ENCODE results near the gene CASKIN2.
"Not testable (repeated sequence)": the region's sequence is repeated elsewhere in the genome, so short reads cannot be mapped to it uniquely, and the experiment has no call there.

The CASKIN2 gene

DNA sequence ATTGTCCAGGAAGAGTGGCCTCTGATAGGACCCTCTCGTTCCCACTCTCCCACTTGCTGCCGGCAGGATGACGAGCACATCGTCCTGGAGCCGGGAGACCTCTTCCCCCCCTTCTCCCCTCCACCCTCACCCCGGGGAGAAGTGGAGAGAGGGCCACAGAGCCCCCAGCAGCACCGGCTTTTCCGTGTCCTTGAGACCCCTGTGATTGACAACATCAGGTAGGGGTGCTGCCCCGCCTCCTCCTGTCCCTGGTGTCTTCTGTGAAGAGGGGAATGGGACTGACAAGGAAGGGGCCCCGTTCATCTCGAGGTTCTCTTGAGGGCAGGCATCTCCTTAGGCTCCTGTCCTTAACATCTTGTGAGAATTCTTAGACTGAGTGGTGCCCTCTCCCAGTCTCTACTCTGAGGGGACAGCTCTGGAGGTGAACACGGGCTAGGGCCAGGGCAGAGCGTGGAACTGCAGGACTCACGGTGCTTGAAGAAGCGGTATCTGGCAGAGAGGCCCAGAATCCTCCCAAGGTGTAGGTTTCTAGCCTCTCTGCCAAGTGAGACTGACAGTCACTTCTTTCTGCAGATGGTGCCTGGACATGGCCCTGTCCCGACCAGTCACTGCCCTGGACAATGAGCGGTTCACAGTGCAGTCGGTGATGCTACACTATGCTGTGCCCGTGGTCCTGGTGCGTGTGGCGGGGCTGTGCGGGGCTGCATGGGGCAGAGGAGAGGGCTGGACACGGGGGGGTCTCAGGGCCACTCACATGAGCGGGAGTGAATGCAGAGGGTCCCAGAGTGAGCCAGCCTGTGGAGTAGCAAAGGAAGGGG is 26.4 kb downstream of the CASKIN2 start:
- peak; percentile 35 for DNase-seq (ENCODE audit: low spot score)

DNA sequence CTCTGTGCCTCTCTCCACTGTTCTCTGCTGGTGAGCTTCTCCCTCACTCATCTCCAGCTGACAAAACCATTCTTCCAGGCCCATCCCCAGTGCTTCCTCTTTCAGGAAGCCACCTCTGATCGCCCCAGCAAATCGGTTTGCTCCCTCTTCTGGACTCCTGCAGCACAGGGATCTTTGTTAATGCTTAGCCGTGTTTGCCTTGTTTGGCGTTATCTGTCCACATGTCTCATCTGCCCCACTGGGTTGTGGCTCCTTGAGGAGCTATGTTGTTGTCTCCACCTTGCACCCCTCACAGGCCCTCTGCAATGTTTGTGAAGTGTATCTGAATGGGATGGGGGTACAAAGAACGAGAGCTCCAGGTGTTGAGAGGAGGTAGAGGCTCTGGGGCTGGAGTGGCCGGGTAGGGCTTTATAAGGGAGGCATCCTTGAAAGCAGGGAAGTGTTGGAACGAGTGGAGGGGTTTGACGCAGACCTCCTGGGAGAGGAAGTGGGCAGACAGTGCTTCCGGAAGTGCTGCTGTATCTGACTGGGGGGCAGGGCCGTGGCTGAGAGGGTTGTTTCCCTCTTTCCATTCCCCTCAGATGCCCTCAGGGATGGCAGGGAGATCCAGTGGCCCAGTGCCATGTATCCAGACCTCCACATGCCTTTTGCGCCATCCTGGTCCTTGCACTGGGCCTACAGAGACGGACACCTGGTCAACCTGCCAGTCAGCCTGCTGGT is 27.8 kb downstream of the CASKIN2 start:
- peak; percentile 46 for DNase-seq (ENCODE audit: low spot score)

DNA sequence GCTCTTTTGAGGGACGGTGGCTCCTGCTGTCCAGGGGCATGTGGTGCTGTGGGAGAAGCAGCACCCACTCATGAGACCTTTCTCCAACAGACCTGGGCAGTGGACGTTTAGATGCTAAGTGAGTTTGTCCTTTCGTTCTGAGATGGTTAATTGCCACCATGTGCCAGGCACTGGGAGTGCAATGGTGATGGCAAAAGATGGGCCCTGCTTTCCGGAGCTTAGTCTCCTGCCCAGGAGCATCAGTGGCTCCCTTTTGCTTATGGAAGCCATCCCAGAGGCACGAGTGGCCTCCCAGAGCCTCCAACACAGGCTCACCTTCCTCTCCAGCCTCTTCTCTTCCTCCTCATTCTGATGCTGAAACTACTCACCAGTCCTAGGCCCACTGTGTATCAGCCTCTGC is 28.4 kb downstream of the CASKIN2 start:
- no peak for DNase-seq (ENCODE audit: low spot score)

DNA sequence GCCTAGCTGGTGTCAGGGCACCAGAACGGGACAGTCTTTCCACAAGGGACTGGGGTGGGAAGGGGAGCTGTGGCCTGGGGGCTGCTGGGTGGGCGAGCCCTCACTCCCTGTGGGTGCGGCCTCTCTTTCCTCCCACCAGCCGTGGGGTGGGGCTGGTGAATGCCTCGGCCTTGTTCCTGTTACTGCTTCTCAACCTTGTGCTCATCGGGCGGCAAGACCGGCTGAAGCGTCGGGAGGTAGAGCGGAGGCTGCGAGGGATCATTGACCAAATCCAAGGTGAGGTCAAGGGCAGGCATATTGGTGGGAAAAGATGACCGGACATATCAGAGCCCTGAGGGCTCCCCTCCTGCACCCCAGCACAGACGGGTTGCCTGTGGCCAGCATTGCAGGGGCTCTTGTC is 29.2 kb downstream of the CASKIN2 start:
- DNase-seq (ENCODE audit: low spot score): no peak

DNA sequence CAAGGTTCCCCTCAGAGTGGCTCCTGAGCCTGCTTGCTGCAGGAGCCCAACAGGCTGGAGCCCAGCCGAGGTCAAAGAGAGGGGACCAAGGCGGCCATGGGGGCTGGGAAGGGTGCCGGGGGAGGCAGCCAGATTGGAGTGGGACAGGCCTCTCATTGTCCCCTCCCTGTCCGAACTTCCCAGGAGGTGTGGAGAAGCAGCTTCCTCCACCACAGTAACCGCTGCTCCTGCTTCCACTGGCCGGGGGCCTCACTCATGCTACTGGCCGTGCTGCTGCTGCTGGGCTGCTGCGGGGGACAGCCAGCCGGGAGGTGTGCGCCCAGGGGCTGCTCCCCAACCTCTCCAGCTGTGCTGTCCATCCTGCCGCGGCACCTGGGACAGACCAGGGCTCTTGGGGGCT is 29.6 kb downstream of the CASKIN2 start:
- no peak for DNase-seq (ENCODE audit: low spot score)

DNA sequence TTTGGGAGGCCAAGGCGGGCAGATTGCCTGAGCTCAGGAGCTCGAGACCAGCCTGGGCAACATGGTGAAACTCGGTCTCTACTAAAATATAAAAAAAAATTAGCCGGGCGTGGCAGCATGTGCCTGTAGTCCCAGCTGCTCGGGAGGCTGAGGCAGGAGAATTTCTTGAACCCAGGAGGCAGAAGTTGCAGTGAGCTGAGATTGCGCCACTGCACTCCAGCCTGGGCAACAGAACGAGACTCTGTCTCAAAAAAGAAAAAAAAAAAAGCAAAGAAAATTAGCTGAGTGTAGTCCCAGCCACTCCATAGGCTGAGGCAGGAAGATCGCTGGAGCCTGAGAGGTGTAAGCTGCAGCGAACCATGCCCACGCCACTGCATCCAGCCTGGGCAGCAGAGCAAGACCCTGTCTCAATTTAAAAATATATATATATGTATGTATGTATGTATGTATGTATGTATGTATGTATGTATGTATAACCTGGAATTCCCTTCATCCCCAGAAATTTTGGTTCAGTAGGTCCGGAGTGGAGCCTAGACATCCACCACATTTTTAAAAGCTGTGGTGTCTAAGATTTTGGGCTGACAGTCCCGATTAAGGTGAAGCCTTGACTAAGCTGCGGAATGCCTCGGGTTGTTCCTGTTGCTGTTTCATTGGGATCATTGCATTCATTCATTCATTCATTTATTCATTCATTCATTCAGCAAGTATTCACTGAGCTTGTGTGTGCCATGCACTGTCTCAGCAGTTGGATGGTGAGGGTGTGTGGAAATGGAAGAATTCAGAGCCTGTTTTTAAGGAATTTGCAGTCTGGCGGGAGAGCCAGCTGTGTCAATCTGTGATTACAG is 33.0 kb downstream of the CASKIN2 start:
- DNase-seq (ENCODE audit: low spot score): no peak

DNA sequence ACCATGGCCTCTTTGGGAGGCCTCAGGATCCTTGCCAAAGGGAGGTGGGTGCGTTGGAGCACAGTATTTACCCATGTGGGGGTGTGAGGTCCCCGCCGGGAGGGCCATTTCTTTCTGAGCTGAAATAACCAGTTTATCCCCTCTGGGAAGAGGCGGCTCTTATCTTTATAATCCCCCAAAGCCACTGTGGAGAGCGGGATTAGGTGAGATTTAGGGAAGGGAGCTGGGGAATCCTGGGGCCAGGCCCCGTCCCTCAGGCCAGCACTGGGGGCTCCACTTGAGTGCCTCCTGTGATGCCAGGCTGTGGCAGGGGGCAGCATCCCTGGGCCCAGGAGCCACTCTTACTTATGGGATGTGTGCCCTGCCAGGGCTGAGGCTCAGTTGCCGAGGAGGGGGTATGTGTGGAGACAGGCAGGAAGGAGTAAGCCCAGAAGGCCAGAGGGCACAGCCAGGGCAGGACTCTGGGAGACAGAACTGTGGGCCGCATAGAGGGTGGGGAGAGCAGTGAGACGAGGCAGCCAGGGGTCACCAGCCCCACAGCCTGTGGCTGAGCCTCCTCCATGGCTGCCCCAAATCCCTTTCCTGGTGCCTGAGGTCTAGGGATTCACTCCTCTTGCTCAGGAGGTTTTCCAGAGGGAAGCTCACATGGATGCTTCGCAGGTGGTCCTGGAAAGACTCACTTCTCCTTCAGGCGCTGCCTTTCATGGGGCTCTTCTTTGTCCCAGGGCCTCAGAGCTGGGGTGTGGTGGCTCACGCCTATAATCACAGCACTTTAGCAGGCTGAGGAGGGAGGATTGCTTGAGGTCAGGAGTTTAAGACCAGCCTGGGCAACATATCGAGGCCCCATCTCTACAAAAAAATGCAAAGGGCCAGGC is 33.9 kb downstream of the CASKIN2 start:
- no peak for DNase-seq (ENCODE audit: low spot score)

DNA sequence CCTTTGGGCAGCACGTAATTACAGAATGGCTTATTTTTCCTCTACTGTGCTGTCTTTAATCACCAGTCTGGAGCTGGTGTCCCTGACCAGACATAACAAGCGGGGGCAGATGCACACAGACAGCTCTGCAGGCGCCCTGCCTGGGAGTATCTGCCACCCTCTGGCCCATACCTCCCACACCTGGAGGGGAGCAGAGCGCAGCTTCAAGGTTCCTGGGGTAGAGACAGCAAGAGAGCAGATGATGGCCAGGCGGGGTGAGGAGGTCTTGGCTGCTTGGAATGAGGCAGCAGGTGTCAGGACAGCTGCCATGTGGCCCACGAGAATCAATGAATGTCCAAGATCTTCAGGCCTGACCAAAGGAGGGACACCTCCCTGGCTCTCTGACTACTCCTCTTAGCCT is 35.1 kb downstream of the CASKIN2 start:
- DNase-seq (ENCODE audit: low spot score): no peak

DNA sequence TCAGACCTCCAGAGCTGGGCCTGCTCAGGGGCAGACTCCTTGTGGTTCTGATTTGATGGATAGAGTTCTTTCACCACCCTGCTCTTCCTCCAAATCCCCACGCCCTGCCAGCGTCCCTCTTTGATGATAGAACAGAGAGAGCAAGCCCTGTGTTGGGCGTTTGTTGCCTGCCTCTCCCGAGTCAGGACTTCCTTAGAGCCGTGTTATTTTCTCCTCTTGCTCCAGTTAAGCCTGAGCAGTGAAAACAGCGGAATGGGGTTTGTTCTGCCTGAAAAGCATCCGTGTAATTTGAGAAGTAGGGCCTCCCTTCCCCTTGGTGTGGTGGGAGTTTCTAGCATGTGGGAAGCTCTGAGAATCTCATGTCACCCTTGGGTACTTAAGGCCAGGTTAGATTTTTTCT is 36.8 kb downstream of the CASKIN2 start:
- no peak for DNase-seq (ENCODE audit: low spot score)

DNA sequence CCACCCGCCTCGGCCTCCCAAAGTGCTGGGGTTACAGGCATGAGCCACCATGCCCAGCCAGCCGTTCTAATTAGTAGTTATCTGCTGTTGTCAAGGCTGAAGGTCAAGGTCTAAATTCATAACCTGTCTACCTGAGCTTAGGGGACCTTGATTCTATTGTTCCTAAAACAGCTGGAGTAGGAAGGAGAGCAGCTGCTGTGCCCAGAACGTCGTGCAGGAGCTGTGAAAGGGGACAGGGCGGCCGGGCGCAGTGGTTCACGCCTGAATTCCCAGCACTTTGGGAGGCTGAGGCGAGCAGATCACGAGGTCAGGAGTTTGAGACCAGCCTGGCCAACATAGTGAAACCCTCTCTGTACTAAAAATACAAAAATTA is 37.9 kb downstream of the CASKIN2 start:
- not testable (repeated sequence) for DNase-seq (ENCODE audit: low spot score)

DNA sequence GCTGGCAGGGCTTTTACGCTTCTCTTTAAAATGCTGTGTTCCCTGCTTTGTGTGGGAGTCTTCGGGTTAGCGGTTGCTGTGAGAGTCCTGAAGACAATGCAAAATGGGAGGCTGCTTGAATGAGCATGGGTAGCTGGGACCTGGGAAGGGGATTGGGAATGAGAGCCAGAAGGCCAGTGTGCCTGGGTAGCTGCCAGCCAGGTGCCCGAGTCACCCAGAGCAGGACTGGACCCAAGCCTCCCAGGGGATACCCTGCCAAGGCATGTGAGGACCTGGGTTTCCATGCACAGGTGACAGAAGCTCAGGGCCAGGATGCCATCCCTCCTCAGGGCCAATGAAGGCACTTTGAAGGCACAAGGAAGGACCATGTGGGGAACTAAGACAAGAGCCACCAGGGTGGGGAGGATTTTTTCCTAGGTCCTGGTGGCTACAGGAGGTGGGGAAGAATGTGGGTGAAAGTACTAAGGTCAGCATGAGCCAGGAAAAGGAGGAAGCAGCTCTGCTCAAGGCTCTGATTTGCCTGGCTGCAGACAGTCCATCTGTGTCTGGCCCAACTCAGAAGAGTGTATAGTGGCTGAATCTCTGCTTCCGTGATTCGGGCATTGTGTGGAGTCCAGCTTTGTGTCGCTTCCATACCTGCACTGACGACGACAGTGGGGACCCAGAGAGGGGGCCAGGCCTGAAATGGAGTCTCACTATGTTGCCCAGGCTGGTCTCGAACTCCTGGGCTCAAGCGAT is 38.4 kb downstream of the CASKIN2 start:
- no peak for DNase-seq (ENCODE audit: low spot score)

DNA sequence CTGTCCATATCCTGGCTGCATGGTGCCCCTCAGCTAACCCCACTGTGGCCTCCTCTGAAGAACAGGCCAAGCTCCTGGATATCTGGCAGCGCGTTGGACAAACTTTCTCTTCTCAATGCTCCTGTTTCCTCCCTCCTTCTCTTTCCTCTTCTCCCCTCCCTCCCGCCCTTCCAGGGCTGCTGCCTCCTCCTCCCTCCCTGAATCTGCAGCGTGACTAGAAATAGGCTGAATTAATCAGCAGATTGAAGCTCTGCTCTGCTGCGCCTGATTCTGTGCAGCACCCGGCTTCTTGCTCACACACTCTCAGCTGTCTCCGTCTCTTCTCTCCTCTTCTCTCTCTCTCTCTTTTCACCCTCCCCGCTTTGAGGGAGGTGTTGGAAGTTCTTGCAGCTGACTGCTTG is 39.1 kb downstream of the CASKIN2 start:
- peak; percentile 78 for DNase-seq (ENCODE audit: low spot score)

DNA sequence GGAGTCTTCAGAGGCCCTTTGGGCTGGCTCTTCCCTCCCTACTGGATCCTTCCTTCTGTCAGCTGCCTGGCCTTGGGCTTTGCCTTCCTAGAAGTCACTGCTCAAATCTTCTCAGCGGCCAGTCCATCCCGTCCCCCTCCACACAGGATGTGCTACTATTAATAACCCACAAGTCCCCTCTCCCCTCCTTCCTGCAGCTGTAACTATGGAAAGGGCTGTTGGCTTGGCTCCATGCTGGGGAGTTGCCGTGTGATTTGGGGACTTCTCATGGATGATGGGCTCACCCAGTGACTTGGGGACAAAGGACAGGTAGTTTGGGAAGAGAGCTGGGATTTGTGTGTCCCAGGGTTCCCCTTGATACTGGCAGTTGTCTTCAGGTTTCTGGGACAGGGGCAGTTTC is 39.5 kb downstream of the CASKIN2 start:
- no peak for DNase-seq (ENCODE audit: low spot score)

DNA sequence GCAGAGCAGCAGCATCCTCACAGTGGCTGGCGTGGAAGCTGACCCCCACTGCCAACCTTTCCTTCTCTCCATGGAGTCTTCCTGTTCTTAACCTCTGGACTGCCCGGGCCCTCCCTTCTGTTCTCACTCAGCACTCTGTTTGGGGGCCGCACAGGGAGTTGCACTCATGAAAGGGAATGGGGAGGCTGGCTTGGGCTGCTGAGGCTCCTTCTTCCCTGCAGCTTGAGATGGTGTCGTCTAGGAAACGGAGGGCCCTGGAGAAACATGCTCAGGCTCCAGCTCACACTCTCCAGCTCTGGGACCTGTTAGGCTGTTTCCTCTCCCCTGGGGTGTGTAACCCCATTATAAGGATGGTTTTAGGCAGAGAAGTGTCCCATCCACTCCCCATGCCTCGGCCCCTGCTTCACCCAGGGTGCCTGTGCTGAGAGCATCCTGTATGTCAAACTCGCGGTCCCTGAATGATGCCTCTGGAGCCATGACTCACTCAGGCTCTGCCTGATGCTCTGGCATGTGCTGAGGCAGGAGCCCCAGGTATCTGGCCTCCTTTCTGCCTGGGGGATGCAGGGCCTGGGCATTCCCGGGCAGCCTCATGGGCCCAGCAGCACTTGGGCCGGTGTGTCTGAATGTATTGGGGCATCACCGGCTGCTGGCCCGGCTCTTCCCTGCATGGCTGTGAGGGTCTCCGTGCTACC is 40.0 kb downstream of the CASKIN2 start:
- no peak for DNase-seq (ENCODE audit: low spot score)

DNA sequence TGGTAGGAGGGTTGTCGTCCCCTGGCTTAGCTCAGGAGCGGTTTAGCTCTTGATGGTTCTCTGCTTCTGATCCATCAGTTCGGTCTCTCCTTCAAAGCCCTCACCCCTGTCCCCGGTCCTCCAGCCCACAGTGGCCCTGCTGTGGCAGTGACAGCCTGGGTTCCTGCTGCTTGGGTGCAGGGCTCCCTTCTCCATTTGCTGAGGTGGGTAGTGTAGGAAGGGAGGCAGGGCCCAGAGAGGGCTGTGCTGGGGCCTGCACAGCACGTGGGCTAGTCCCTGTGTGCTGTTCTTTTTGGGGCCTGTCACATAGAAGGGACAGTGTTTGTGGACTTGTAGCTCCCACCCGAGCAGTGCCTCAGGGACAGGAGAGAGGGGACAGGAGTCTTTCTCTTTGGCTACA is 40.6 kb downstream of the CASKIN2 start:
- no peak for DNase-seq (ENCODE audit: low spot score)

DNA sequence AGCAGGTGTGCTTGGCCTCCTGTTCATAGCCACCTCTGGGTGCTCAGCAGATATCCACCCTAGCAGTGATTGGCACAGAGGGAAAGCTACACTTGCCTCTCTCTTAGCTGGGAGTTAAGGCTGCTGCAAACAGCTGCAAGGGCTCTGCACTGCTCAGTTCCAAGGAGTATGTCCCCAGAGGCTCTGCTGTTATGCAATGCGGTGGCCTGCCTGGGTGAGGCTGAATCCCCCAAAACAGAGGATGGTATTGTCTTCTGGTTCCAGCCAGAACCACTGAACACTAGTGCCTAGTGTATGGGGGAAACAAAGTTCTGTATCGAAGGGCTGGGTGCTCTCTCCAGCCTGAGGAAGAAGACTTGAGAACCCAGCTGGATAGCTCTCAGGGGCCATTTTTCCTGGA is 42.1 kb downstream of the CASKIN2 start:
- peak; percentile 83 for DNase-seq (ENCODE audit: low spot score)

DNA sequence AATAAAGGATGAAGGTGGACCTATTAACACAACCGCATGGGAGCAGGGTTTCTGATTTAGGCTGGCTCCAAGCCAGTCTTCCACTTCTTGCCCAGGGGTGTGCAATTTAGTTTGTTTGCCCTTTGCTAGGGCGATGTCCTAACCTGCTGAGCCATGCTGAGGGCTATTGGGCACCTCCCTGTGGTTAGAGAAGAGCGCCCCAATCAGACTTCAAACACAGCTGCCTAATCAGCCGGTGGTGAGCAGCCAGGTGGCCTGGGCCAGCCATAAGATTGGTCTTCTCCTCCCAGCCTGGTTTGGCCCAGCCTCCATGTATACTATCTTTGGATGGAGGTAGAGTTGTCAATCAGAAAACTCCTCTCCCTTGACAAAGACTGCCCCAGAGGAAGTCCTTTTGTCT is 43.2 kb downstream of the CASKIN2 start:
- DNase-seq (ENCODE audit: low spot score): no peak

DNA sequence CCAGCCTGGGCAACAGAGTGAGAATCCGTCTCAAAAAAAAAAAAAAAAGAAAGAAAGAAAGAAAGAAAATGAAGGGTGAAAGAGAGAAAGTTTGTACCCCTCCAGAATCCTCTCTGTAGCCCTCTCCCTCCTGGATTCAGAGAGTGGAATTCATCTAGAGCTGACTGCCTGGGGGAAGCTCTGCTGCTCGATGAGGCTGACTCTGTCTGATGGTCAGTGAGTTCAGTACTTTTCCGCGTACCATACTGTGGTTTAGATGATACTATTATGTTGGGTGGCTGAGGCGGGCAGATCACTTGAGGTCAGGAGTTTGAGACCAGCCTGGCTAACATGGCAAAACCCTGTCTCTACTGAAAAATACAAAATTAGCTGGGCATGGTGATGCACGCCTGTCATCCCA is 44.1 kb downstream of the CASKIN2 start:
- DNase-seq (ENCODE audit: low spot score): no peak

DNA sequence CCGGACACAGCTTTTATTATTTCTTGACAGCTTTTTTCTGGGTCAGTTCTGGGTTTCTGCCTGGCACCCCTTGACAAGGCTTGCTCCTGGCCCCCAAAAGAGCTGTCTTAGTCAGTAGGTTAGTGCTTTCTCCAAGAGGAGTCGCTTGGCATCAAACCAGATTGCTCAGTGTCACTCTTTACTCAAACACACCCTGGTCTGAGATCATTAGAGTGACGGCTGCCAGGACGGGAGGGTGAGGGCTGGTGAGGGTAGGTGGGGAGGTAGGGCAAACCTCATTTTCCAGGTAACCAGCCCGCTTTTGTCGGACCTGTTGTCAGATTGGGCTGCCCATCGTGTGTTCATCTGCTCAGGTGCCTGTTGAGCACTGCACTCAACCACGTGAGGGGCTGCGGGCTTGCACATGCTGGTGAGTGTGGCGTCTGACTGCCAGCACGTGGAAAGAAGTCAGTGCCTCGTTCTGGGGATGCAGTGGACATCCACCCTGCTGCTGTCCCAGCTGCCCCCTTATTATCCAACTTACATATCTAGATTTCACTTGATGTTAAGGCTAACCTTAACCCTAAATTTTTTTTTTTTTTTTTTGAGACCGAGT is 46.5 kb downstream of the CASKIN2 start:
- no peak for DNase-seq (ENCODE audit: low spot score)

DNA sequence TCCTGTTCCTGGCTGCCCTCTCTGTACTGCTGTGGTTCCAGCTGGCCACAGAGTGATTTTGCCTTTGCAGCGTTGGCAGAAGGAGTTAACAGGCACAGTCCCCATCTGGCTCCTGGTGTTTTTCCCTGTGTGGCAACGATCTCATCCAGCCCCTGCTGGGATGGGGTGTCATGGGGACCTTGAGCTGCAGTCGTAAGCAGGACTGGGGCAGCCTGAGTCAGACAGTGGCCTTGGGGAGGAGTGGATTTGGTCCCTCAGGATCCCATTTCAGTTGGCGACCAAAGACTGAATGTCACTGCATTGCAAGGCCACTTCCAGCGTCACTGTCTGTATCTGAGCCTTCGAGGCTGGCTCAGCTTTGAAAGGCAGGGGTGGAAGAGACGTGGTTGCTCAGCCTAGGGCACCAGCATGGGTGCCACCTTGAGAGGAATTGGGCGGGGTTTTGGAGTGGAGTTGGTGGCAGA is 47.0 kb downstream of the CASKIN2 start:
- no peak for DNase-seq (ENCODE audit: low spot score)

All from globus pallidus (tissue), 1 donor.